Prostate gland (tissue), 2 donors: ENCODE data around the gene DCAF7. TPM values are rescaled to one million over a fixed set of nuclear protein-coding genes. Genes with fewer than 3 reads are reported as not detected.

ENCODE experiments used
- DNase-seq: peaks from one replicate; pipeline ENCODE4 v3.0.0-alpha.2; 2019; ENCODE audit warnings: low spot score
- H3K27ac ChIP-seq, 2 donors: fragments of 200-600 bp; sonication (generic); 2 replicates each; pipeline ENCODE4 v1.5.1; 2017 to 2019
- H3K27me3 ChIP-seq: fragments of 200-600 bp; sonication (generic); replicated peaks from 2 replicates; pipeline ENCODE4 v1.5.1; 2019; ENCODE audit not compliant: insufficient read depth
- H3K36me3 ChIP-seq, 2 donors: fragments of 200-600 bp; sonication (generic); 1 replicate in 1 of 2; 2 replicates in 1 of 2; pipeline versions ENCODE4 v1.5.1 to v1.8.1; 2017 to 2019
- H3K4me1 ChIP-seq: fragments of 200-600 bp; sonication (generic); replicated peaks from 2 replicates; pipeline ENCODE4 v1.5.1; 2019
- H3K4me3 ChIP-seq, 2 donors: fragments of 200-600 bp; sonication (generic); 2 replicates each; pipeline ENCODE4 v1.5.1; 2017 to 2019
- H3K9me3 ChIP-seq: fragments of 200-600 bp; sonication (generic); 2 replicates; pipeline ENCODE4 v1.5.1; 2017
- CTCF ChIP-seq, 4 experiments: fragments of 200-600 bp in 2 of 4; fragments of 450-650 bp in 2 of 4; sonication (generic) in 2 of 4; IDR thresholded peaks; 1 replicate in 3 of 4; 2 replicates in 1 of 4; pipeline ENCODE4 v1.5.1; 2016 to 2019; ENCODE audit warnings: antibody characterized with exemption in 4 of 4, mild to moderate bottlenecking in 2 of 4, moderate library complexity in 2 of 4
- POLR2A ChIP-seq: fragments of 450-650 bp; IDR thresholded peaks from one replicate; pipeline ENCODE4 v1.6.1; 2016; ENCODE audit warnings: antibody characterized with exemption, mild to moderate bottlenecking
- POLR2AphosphoS5 ChIP-seq: sonication (generic); formaldehyde crosslinking; IDR thresholded peaks from one replicate; pipeline ENCODE4 v1.6.1; 2017; ENCODE audit warnings: antibody characterized with exemption
- WGBS: methylation state at CpG from one replicate; pipeline ENCODE4 v1.1.5; 2018; 5-methylcytosine and 5-hydroxymethylcytosine counted together
- intact Hi-C: fragments of 100-400 bp; cut with DNase I; formaldehyde crosslinking; loops from one replicate; pipeline ENCODE4 v1.14.2; 2022
- total RNA-seq, 2 donors: library from RNA; depleted of rRNA; stranded (reverse); fragments of >200 nt; gene quantifications; one replicate each; pipeline ENCODE4 v1.1.0, GENCODE V29; 2016

Gene DCAF7
- total RNA-seq, result 10 to 100 TPM; 48.9 to 68.6 TPM

- peak within 1 kb of the TSS; percentile 73 to 84 for H3K4me3 ChIP-seq
- H3K27ac ChIP-seq, result peak within 1 kb of the TSS; percentile 81 to 83
- TF ChIP-seq POLR2A (peak; percentile 65), CTCF (IDR thresholded peaks at IDR 0.05) (peak in 2 of 4 experiments; percentile 7 to 20), POLR2AphosphoS5 (peak; percentile 95)
- no peaks in the 10 kb centered on the region for H3K36me3 ChIP-seq
- peaks cover 4% of the 10 kb centered on the region for H3K4me1 ChIP-seq
- no peaks in the 10 kb centered on the region for H3K9me3 ChIP-seq
- no peaks in the 10 kb centered on the region for H3K27me3 ChIP-seq
- under 1% methylated on average over 72 of the region's 72 CpGs for WGBS
- intact Hi-C loops, result loop anchor here (5.0 kb wide), 2 partner anchors 72 to 103 kb away; partner anchors contain the start of genes CYB561 and MAP3K3
- DNase-seq, result peak; percentile 100
Measured at GRCh38 chr17:63549946-63550816, at the start of gene DCAF7. TSS of gene DCAF7 (plus strand) at chr17:63550477. CDS start at chr17:63550678, 201 bp downstream.

- TF ChIP-seq POLR2AphosphoS5 (no peak), CTCF (IDR thresholded peaks at IDR 0.05) (no peak), POLR2A (no peak)
- no peak overlapping the region for H3K27ac ChIP-seq
- intact Hi-C loops, result no loop called here
- no peaks in the 10 kb centered on the region for H3K27me3 ChIP-seq
- no peak for DNase-seq
- H3K4me3 ChIP-seq, result no peak overlapping the region
- no peaks in the 10 kb centered on the region for H3K4me1 ChIP-seq
- WGBS, result 75% methylated on average over 14 of the region's 14 CpGs
- H3K9me3 ChIP-seq, result no peaks in the 10 kb centered on the region
- H3K36me3 ChIP-seq, result no peaks in the 10 kb centered on the region
Measured at GRCh38 chr17:63500543-63501390, 49.5 kb upstream of the DCAF7 start.

GRCh38 chr17:63503341-63503705, 47.0 kb upstream of the DCAF7 start:
- no peak for TF ChIP-seq CTCF (IDR thresholded peaks at IDR 0.05)
- peak; percentile 79 for TF ChIP-seq POLR2AphosphoS5
- TF ChIP-seq POLR2A, result no peak
- H3K27me3 ChIP-seq, result no peaks in the 10 kb centered on the region
- no peak overlapping the region for H3K4me3 ChIP-seq
- H3K4me1 ChIP-seq, result no peaks in the 10 kb centered on the region
- intact Hi-C loops, result no loop called here
- no peaks in the 10 kb centered on the region for H3K36me3 ChIP-seq
- peak overlapping the region; percentile 81 to 89 for H3K27ac ChIP-seq
- peak; percentile 42 for DNase-seq
- 33% methylated on average over 8 of the region's 8 CpGs for WGBS
- H3K9me3 ChIP-seq, result no peaks in the 10 kb centered on the region

- Histone ChIP-seq H3K36me3 (no peaks in the 10 kb centered on the region), H3K27me3 (no peaks in the 10 kb centered on the region), H3K4me1 (no peaks in the 10 kb centered on the region), H3K4me3 (no peak overlapping the region), H3K9me3 (no peaks in the 10 kb centered on the region), H3K27ac (peak overlapping the region; percentile 81 to 89)
- TF ChIP-seq POLR2A (no peak), POLR2AphosphoS5 (no peak), CTCF (IDR thresholded peaks at IDR 0.05) (no peak)
- intact Hi-C loops, result no loop called here
- DNase-seq, result no peak
Measured at GRCh38 chr17:63504261-63504660, 46.0 kb upstream of the DCAF7 start.
